Muscle of back (tissue), 11 donors: ENCODE data around the gene HSPH1. TPM values are rescaled to one million over a fixed set of nuclear protein-coding genes. Genes with fewer than 3 reads are reported as not detected.
A peak's percentile ranks its signal among the peaks of the same experiment; 100 is the strongest.

Experiments used
- DNase-seq, 3 donors: peaks; one replicate each; pipeline versions ENCODE4 v3.0.0 to v3.0.0-alpha.2; 2013
- polyA plus RNA-seq, 10 donors: library from polyadenylated mRNA; unstranded; fragments of 120-200 nt; gene quantifications; one replicate each; pipeline ENCODE4 v1.2.1, GENCODE V29; 2013; ENCODE audit not compliant: insufficient read length in 10 of 10

Gene HSPH1
- polyA plus RNA-seq, 10 donors, result 58.4 to 92.9 (median 70.4) TPM

DNA sequence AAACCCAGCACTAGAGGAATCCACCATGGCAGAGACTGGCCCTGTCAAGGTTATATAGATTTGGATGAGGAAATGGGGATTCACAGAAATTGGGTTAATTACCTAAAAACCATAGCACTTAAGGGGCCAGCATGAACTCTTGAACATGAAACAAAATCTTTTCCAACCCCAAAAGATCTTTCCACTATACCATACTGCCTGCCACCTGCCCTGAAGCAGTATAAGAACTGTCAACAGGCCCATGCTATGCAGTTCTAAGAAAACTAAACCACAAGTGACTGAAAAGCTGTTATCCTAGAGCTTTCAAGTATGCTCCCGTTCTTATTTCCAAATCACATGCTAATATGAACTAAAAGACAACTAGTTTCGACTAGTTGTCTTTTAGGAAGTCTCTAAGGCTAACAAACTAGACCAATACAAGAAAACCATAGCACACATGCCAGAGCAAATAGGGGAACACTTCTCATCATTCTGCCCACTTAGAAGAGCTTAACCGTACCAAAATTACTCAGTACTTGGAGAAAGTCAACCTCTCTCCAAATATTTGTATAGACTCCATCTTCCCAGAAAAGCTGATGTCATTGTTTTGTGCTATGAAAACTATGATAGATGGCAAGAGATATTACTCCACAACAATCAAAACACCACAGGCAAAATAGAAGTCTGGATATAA lies 27.5 kb downstream of the HSPH1 start:
- no peak for DNase-seq

DNA sequence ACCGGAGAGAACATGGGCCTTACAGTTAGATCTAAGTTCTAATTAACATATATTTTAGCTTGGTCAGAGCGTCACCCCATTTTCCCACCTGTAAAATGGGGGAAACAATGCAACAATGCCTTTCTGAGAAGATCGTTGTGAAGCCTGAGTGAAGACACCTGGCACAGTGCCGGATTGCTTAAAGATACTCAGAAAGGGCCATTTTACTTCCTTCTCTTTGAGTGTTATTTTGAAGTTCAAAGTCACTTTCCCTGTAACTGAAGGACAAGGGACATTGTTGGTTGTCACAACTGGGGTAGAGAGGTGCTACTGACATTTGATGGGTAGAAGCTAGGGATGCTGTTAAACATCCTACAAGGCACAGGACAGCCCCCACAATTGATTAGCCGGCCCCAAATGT lies 28.1 kb downstream of the HSPH1 start:
- DNase-seq, result no peak

DNA sequence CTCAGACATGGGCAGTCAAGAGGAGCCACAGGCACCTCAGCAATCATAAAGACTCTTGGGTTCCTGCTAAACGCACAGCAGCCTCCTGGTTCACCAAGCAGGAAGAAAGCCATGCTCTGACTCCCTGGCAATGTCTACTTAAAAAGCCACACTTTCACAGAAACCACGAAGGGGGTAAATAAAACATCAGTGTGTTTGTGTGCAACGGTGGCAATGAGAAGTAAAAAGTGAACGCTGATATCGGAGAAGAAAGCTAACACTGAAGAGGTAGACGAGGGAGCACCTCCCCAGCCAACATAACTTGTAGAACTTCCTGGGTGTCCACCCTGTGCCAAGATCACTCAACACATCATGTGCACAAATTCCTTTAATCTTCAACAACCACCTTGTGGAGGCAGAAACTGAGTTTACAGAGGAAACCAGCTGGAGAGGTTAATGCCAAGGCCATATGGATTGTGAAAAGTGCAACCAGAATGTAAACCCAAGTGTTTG lies 30.2 kb downstream of the HSPH1 start:
- DNase-seq, result no peak

DNA sequence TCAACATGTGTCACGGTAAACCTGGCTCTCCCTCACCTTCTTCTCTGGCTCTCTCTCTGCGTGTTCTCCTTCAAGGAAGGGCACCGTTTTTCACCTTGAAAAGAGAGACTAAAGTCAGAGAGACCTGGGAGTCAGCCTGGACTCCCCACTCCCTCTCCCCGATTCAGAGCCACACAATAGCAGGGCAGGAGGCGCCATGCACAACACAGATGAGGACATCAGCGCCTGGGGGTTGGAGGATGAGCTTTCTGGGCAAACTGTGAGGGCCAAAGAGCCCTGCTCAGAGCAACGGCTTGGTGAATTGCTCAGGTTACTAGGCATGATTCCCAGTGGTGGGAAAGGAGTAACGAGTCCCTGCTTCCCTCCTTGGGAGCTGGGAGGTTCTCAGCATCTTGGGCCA lies 32.3 kb downstream of the HSPH1 start:
- DNase-seq, result no peak

DNA sequence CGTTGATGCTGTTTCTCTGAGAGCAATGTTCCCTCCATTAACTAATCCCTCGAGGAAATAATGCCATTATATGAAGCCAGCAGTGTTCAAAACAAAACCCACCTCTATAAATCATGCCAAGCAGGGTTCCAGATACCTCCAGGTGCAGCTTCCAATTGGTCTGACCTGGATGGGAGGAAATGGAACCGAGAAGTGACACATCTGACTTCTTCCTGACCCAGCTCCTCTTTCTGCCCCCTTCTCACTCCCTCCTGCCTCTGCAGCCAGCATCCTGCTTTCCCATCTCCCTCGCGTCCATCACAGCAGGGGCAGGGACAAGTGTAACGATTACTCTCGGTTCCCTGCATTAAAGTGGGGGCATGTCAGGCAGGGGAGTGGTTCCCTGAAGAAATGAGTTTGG lies 37.5 kb downstream of the HSPH1 start:
- no peak for DNase-seq

DNA sequence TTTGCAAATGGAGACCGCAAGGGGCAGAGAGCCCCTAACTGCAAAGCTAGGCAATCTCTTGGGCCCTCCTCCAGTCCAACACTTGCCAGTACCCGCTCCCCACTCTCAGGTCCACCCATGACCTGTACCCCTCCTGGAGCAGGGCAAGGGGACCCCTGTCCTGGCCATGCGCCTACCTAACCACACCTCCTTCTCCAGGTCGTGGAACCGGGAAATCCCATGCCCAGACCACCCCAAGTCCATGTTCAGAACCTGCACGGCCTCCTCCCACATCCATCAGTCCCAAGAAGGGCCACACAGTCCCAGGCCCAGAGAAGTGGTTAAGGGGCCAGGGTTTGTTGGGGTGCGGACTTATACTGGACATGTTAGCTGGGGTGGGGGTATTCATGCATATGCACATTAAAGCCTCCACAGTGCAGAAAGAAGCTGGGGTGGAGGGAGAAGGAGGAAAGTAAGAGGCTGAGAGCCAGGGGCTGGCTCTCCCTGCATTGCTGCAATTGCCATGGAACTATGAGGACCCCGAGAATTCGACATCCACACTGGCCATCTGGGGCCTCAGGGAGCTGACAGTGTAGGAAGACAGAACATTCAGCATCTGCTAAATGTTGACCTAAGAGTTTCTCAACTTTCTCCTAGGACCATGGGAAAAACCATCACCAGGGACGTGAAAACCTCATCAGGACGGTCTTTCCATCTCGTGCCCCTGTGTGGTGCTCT lies 39.0 kb downstream of the HSPH1 start:
- no peak for DNase-seq

DNA sequence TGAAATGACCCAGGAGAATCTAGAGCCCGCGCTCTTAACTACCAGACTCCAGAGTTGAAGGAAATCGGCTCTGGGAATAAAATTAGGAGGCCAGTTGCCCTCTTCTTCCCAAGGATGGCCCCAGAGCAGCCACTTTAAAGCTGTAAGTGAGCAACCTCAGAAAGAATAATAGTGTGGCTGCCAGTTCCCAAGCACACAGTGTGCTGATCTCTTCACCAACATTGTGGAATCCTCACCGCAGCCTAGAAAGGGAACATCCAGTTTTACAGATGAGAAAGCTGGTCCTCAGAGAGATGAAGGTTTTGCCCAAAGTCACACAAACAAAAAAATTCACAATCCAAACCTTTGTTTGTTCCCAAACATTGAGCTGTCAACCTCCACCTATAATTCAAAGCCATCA lies 39.6 kb downstream of the HSPH1 start:
- DNase-seq, result no peak

DNA sequence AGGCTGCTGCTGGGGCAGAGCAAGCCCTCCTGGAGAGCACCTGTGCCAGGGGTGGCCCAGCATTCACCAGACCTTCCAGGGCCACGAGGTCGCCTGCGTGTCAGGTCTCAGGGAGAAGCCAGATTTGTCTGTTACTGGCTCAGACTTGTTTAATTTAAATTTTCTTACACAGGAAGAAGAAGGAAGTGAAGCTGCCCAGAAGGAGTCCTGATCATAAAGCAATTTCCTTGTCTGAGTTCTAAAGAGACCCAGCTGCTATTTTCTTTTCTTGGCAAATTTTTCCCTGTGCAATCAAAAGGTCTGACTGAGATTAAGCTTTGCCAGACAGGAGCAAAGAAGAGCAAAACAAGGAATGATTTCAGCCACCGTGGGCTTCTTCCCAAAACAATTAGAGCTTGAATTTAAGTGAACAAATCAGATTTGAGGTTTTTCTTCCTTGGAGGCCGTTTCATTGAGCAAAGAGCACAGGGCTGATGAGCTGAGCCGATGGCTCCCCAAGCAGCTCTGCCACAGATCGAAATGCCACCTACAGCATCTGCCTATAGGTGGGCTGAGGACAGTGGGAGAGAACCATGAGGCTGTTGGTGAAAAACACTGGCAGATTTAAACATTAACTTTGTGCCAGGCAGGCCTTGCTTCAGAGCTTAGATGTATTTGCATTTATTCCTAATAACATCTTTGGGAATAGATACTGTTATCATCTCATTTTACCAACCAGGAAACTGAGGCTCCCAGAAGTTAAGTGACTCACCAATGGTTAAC lies 40.1 kb downstream of the HSPH1 start:
- DNase-seq, result peak in 1 of 3 donors; percentile 6

DNA sequence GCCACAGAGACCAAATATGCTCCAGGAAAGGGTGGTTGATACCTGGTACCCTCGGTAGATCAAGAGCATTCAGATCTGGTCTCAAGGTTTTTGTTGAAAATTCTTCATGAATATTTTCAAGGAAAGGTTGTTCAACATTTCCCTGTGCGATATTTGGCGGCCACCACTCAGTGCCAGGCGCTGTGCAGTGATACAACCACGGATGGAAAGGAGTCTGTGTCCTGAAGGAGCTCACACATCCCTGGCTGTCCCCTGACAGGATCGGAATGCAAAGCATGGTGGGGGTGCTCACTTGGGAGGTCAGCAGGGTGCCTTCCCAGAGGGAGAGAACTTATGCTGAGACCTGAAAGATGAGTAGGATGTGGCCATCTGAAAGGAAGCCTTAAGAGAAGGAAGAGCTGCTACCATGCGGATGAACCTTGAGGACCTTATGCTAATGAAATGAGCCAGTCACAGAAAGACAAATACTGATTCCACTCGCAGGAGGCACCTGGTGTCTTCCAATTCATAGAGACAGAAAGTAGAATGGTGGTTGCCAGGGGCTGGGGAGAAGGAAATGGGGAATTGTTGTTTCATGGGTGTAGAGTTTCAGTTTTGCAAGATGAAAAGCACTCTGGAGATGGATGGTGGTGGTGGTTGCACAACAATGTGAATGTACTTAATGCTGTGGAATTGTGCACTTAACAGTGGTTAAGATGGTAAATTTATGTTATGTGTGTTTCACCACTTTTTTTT lies 41.6 kb downstream of the HSPH1 start:
- no peak for DNase-seq

DNA sequence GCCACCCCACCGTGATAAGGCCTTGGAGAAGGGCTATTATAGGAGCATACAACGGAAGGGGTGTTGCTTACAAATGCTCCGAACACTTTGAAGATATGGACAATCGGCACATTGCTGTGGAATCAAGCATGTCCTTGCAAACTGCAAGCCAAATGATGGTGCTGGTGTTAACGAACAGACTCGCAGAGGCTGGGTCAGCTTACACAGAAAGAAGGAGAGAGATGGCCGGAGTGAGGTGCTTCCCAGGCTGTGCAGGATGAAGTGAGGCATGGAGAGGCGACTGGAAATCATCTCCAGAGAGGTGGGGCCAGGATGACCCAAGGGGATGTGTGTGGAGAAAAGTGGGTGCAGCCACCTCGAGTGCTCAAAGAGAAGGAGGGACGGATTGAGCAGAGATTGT lies 42.2 kb downstream of the HSPH1 start:
- DNase-seq, result no peak

DNA sequence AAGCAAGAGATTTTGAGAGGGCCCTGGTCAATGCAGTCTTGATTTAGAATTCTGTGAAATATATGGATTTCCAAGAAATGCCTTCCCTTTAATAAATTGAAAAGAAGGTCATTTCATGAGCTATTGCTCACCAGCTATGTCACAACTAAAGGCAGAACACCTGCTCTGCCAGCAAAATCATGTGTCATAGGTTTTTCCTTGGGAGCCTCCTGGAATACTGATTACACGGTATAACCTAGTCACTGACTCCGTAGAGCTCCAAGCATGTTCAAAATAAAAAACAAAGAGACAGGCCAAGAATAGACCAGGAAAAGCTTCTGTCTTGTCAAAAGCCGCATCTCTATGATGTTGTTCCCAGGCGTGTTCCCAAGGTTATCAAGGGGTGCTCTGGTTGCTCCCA lies 45.5 kb downstream of the HSPH1 start:
- no peak for DNase-seq

DNA sequence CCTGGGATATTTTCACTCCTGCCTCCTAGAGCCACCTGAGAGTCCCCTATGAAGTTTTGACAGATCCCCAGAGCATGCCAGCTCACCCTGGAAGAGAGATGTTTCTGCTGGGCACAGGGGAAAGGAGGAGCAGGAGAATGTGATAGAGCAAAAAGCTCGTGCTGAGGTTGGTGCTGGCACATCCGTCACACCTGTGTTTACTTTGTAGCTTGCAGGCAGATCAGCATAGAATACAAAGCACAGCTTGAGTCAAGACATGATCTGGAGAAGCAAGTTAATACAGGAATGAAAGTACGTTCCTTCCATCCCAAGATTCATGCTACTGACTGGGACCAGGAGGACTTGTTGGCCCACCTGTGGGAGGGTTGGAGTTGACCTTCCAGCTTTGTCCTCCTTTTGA lies 46.1 kb downstream of the HSPH1 start:
- no peak for DNase-seq

DNA sequence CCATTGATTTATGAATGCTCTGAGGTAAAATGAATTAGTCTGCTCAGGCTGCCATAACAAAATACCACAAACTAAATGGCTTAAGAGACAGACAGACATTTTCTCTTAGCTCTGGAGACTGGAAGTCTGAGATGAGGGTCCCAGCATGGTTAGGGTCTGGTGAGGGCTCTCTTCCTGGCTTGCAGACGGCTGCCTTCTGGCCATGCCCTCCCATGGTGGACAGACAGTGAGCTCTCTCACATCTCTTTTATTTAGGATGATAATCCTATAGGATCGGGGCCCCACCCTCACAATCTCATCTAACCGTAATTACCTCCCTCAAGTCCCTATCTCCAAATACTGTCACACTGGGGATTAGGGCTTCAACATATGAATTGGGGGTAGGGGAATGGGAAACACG lies 47.1 kb downstream of the HSPH1 start:
- DNase-seq, result no peak

DNA sequence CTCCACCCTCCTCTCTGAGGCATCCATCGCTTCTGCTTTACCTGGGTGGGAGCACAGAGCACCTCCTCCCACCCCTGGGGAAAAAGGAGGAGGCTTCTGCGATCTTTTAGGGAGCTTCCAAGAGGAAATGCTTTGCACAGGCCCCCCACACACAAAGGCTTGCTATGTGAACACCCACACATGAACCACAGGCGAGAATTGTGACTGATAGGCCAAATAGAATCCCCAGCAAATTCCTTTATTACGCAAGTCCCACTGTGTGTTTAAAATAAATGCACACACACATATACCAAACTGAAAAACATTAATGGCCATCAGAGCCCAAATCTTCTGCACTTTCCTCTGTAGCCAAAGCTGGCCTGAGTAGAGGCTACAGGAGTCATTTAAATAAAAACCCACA lies 50.6 kb downstream of the HSPH1 start:
- DNase-seq, result no peak

DNA sequence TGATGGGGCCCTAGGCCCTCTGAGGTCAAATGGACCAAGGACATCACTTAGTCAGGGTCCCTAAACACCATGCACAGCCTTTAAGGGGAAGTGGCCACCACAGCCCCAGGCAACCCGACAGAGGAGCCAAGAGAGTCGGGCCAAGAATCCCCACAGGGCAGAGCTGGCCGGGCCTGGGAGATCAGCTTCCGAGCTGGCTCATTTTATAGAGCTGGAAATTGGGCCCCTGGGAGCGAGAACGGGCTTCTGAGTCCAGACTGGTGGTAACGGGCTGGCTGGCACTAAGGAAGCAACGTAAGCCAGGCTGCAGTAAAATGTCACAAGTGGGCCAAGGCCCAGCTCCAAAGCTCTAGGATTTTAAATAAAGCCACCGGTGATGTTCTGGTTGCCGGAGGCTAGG lies 51.1 kb downstream of the HSPH1 start:
- no peak for DNase-seq

DNA sequence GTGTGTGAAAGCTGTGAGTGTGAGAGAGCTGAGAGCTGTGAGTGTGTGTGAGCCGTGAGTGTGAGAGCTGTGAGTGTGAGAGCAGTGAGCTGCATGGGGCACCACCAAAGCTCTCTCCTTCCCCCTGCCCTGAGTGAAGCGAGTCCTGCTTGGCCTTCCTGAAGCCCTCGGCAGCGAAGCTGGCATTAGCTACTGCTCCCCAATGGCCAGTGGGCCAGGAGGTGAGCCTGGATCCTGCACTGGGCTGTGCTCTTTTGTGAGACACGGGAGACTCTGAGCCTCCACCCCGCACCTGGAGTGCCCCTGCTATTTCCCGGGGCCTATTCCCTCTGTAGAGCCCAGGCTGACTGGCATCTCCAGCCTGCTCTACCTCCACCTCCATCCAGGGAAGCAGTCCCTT lies 51.5 kb downstream of the HSPH1 start:
- no peak for DNase-seq

DNA sequence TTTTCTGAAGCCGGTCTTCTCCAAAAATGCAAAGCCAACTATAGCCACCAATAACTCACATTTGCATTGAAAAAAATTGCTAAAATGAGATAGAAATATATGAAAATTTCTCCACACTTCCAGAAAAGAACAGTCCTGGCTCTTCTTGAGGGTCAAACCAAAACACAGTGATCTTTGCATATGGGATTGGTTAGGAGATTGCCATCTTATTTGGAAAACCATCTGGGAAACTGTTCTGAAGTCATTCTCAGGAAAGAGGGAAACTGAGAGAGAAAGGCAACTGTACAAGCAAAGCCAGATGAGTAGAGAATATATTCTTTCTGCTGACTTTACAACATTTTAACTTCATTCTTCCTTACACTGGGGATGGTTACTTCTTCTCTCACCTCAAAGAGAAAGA lies 54.6 kb downstream of the HSPH1 start:
- no peak for DNase-seq

DNA sequence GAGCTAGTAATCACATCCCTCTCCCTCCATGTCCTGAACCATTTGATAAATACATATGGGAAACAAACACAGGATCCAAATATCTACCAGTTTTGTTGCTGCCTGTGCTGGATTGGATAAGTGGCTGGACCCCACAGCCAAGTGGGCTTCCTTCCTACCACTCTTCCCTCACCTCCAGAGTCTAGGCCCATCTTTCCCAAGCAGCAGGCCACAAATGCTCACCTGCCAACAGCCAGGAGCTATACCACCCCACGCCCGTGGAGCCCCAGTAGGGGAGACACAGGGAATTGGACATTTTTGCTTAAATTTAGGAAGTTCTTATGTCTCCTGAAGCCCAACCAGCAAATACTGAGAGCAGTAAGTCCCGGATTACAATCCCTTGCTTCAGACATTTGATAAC lies 55.8 kb downstream of the HSPH1 start:
- no peak for DNase-seq

DNA sequence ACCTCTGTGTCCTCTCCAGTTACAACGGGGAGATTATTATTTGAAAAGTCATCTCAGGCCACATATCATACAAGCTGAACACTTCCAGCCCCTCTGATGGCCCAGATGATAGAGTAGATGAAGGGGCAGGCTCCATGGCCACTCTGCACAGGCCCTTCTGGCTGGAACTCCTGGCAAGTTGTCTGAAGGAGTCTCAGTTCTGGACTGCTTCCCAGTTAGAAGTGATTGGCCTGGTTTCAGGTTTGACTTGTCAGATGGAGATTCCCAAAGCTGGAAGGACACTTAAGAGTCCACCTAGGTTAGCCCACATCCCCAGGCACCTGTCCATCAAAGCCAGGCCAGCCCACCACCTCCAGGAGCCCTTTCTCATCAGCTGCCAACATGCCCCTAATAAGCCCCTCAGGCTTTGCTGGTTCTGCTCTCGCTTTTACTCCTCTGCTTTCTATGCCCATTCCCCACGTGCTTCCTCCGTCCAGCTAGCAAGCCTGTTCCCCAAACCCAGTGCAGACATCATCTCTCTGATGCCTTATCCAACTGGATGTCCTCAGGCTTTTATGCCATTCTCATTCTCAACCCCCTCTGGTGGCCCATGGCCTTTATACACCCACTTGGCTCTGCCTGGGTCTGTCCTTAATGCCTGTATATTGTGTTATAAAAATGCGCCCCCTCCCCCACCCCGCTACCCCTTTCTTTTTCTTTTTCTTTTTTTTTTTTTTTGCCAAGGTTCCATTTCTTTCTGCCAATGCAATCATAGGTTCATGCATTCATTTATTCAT lies 56.5 kb downstream of the HSPH1 start:
- peak in 1 of 3 donors; percentile 24 for DNase-seq

DNA sequence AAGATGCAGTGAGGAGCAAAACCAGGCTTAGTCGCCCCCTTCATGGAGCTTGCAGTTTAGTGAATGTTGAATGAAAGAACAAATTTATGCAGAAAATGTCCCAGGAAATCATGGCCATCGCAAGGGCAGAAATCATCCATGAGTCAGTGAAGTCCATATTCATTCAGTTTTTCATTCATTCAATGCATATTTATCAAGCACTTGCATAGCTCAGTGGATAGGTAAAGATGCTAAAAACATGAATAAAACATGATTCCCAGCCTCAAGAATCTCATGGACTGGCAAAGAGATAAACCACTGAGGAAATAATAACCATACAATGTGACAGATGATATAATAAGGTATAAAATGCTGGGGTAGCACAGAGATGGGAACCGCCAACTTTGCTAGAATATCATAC lies 58.8 kb downstream of the HSPH1 start:
- DNase-seq, result no peak

DNA sequence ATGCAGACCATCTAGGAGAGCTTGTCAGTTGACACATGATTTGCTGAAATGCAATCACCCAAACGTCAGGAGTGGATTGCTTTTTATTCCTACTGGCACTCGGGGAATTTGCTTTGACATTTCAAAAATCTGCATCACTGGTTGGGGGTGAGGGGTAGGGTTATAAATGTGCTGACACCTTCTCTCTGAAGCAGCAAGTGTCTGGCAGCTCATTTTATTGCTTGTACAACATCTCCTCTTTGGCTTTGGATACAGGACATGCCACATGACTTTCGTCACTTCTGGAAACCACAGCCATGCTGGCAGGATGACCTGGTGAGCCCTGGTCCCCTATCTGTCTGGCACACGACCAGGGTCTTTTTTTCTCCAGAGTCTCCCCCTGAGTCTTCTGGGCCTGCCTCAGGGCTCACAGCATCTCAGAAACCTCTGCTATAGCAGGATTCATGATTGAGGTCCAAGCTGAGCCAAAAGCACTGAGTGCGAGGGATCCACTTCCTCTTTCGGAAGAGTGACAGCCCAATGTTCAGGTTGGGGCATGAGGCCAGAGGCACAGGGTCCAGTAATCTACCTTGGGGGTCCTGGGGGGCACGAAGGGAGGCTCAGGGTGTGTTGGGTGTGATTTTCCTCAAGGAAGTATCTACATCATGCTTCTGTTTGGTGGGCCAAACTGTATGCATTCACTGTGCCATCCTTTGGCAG lies 60.1 kb downstream of the HSPH1 start:
- DNase-seq, result peak in 1 of 3 donors; percentile 18
